HG02938 (cell line): ENCODE measurements around the gene PIEZO1.

Experiments used
- ATAC-seq: cut with Tn5 transposase; IDR thresholded peaks from one replicate; pipeline ENCODE4 v1.9.1; 2021; ENCODE audit warnings: mild to moderate bottlenecking, moderate library complexity; ENCODE audit not compliant: unreplicated experiment

Gene PIEZO1

DNA sequence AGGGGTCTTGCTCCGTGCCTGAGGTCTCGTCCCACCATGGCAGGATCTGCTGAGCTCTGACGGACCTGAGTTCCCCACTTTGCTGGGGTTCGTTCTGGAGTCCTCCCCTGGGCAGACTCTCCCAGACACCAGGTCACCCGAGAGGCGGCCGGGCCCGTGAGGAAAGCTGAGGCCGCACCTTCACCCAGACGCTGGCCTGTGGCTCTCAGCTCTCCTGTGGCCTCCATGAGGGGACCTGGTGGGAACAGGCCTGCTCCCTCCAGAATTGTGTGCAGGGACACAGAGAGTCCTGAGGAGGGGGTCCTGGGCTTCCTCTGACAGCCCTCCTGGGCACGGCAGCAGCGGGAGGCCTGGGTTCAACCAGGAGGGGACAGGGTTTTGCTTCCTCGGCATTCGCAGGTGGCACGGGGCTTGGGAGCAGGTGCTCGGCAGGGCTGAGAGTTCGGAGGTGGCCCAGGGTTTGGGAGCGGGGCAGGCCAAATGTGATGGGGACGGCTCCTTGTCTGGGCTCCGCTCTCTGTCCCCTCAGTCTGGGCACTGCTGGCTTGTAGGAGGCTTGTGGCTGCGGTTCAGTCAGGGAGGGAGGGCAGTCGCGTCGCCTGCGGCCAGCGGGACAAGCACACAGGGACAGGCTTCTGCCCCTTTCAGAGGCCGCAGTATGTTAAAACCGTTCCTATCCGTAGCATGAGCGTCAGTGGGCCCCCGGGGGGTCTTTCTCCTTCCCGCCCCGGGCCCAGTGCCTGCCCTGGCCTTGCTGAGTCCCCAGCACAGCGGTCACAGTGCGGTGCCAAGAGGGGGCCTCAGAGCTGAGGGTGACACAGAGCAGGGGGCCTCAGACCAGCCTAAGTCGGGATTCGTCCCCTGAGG lies 90.6 kb downstream of the PIEZO1 start:
- no peak for ATAC-seq

DNA sequence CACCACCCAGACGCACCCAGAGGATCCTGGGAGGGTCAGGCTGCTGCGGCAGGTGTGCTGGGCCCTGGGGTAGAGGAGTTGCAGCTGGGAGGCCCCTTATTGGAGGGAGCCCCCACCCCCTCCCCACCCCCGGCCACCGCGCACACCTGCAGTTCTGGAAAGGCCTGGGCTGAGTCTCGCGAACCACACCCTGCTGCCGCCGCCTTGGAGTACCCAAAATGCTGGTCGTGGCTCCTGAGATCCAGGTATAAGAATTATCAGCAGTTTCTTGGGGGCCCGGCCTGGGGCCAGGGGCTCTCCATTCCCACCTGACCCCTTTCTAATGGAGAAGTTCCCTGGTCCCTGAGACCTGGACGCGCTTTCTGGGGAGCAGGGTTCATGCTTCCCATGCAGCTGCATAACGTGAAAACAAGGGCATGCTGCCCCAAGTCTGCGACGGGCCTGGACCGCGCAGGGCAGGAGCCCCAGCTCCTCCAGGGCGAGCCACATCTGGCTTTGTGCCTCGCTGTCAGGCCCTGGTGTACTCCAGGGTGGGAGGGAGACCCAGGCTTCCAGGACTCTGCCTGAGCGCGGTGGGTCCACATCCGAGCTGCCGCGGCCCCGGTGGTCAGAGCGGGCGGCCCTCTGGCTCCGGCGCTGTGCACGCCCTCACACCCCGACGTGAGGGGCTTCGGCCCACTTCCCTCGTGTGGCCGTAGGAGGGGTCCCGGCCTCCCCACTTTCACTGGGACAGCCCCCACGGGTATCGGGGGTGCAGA lies 91.4 kb downstream of the PIEZO1 start:
- no peak for ATAC-seq

DNA sequence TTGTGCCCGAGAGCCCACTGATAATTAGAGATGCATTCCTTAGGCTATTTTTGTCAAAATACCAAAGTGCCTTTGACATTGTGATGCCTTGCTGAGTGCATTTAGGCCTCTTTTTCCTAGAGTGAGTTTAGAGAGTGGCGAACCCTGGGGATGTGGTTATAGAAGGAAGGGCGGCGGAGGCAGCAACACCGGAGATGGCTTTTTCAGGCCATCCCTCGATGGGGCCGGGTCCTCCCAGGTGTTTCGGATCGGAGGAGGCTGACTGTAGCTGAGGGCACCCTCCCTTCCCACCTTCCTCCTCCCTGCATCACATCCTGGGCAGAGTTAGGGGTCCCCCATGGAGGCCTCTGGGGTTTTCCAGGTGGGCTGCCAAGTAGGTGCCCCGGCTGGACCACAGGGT lies 92.2 kb downstream of the PIEZO1 start:
- no peak for ATAC-seq

- no peak for ATAC-seq
Observed at GRCh38 chr16:88691924-88692560, 93.0 kb downstream of the PIEZO1 start.

- no peak for ATAC-seq
Observed at GRCh38 chr16:88691129-88691813, 93.7 kb downstream of the PIEZO1 start.

- no peak for ATAC-seq
Observed at GRCh38 chr16:88690341-88691128, 94.5 kb downstream of the PIEZO1 start.

GRCh38 chr16:88688013-88688778 lies 96.8 kb downstream of the PIEZO1 start:
- no peak for ATAC-seq

- ATAC-seq = no peak
Observed at GRCh38 chr16:88687676-88688012, 97.4 kb downstream of the PIEZO1 start.

- no peak for ATAC-seq
Observed at GRCh38 chr16:88687254-88687576, 97.8 kb downstream of the PIEZO1 start.

DNA sequence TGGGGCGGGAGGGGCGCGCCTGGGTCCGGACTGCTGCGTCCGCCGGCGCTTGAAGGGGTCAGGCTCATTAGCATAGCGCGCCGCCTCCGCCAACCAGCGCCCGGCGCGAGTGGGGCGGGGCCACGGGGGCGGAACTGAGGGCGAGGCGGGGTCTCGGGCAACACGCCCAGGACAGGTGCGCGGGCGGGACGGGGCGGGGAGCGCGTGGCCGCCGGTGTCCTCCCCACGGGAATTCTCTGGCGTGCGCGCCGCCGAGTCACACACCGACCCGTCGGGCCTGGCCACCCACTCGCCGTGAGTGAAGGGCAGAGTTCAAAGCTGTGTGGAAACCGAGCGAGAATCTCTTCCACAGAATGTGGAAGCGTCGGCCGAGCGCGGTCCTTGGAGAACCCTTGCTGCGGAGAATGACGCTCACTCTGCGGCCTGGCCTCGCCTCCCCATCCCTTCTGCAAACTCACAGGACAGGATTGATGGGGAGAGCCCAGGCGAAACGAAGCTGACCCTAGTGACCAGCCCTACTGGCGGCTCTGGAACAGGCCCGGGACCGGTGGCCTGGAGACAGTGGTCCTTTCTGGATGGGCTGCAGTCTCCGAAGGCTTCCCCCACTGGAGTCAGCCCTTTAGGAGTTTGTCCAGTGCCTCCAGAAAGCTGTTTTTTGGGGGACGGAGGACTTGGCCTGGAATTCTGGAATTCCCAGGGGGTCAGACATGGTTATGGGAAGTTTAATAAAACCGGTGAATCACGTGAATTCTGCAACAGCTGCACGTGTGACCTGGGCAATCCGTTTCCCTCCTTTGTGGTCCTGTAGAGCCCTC lies 98.4 kb downstream of the PIEZO1 start, which contains the start of gene SNAI3:
TSS of gene SNAI3 (minus strand) at position 69 of the 815 bp plus-strand sequence. CDS start 101 bp downstream, outside the sequence.
- ATAC-seq = peak; percentile 41

DNA sequence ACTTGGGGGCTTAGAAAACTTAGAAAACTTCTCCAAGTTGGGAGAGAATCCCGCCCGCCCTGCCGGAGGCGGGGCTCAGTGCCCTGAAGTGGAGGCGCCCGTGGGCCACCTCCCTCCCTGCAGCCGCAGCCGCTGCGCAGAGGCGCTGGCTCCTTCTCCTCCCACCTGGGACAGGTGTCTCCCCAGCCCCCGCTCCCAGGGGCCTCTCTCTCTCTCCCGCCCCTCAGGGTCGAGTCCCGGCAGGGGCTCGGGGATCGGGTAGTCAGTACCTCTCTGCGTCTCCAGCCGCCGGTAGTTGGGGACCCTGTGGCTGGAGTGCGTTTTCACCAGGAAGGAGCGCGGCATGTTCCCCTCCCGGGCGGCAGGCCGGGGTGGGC lies 99.0 kb downstream of the PIEZO1 start:
- ATAC-seq = no peak

- ATAC-seq = no peak
Observed at GRCh38 chr16:88685156-88686061, 99.6 kb downstream of the PIEZO1 start.

DNA sequence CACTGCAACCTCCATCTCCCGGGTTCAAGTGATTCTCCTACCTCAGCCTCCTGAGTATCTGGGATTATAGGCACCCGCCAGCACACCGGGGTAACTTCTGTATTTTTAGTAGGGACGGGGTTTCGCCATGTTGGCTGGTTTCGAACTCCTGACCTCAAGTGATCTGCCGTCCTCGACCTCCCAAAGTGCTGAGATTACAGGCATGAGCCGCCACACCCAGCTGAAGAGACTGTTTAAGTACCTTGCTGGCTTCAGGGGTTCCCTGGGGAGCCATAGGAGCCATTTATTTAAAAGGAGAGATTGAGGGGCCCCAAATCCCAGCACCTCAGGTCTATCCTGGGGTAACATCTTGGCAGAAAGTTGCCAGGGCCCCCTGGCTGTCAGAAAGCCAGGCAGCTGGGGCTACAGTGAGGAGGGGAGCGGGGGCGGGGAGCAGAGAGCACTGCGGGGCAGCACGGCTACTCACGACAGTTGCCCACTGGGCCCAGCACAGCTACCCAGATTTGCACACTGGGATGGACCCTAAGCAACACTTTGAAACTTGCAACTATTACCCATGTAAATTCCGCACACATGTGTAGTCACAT lies 100.4 kb downstream of the PIEZO1 start:
- no peak for ATAC-seq

DNA sequence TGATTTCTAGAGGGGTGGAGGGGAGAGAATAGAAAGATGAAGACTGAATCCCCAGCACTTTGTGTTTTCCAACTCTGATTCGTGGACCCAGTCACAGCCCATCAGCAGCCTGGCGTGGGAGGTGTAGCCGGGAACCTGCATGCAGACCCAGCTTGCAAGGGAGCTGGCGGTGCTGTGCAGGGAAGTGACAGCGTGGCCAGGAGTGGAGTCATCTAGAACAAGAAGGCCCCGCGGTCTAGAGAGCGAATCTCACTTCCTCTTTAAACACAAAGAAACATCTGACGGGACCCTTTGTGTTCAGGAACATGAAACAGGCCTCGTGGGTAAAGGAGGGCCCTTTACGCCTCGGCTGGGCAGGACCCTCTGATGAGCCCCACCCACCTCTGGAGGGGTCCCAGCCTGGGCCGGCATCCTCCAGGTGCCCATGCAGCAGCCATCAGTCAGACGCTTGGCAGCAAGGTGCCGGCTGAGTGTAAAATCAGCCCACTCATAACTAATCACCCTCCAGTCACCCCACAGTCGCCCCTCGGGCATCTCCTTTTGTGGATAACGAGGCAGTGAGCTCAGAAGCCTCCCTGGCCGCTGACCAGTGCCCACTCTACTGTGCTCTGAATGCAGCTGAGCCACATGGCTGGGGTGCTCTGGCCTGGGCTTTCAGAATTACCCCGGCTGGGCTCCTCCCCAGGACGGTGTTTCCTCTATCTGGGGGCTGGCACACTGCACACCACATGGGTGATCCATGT lies 103.1 kb downstream of the PIEZO1 start:
- peak; percentile 81 for ATAC-seq

DNA sequence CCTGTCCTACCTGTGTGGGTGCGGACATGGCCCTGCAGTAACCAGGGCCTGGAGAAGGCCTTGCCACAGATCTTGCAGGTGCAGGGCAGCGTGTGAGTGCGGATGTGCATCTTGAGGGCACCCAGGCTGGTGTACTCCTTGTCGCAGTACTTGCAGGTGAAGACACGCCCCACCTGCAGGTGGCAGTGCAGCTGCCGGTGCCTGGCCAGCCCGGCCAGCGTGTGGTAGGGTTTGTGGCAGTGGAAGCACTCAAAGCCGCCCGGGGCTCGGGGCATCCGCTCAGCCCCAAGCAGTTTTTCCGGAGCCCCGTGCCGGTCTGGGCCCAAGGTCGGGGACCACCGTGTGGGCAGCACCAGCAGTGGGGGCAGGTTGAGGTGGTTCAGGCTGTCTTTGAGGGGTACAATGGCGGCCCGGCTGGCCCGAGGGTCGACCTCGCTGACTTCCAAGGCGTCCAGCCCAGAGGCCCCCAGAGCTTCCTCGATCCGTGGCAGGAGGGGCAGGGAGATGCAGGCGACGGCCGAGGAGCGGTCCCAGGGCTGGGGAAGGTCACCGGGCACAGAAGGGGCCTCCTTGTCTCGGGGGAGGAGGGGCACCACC lies 103.8 kb downstream of the PIEZO1 start:
- ATAC-seq = no peak

DNA sequence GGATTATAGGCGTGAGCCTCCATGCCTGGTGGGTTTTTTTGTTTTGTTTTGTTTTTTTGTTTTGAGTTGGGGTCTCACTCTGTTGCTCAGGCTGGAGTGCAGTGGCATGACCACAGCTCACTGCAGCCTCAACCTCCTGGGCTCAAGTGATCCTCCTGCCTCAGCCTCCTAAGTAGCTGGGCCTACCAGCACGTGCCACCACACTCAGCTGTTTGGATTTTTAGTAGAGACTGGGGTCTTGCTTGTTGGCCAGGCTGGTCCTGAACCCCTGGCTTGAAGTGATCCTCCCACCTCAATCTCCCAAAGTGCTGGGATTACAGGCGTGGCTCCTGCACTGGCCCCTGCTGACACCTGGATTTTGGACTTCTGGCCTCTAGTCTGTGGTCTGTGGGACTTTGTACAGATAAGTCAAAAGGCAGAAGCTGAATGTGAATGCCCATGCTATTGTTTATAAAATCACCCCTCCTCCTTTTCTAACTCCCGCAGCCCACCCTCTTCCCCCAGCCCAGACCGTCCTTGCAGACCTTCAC lies 104.4 kb downstream of the PIEZO1 start:
- no peak for ATAC-seq
